Spleen (tissue), 7 donors: ENCODE measurements around the gene ENDOV.

Experiments
- POLR2A ChIP-seq, 3 donors: fragments of 450-650 bp; IDR thresholded peaks; one replicate each; pipeline ENCODE4 v1.5.1; 2017; ENCODE audit warnings: antibody characterized with exemption in 3 of 3, mild to moderate bottlenecking in 1 of 3
- TF ChIP-seq, protein P1 (sequence below), 11 experiments: fragments of 200-600 bp in 7 of 11; fragments of 450-650 bp in 4 of 11; sonication (generic) in 4 of 11; IDR thresholded peaks in 8 of 11; conservative IDR thresholded peaks in 3 of 11; 1 replicate in 7 of 11; 2 replicates in 4 of 11; pipeline versions ENCODE4 v1.4.0 to v1.8.0; 2016 to 2021; ENCODE audit warnings: antibody characterized with exemption in 11 of 11, inconsistent platforms in 4 of 11, mild to moderate bottlenecking in 1 of 11
- donor health status: DM: no; HTN: no; CAD: no; lungs with moderate emphysema.
- donor health status: DM: no; HTN: no; CAD: no.
- donor health status: DM: no; HTN: no; CAD: no.

DNA sequence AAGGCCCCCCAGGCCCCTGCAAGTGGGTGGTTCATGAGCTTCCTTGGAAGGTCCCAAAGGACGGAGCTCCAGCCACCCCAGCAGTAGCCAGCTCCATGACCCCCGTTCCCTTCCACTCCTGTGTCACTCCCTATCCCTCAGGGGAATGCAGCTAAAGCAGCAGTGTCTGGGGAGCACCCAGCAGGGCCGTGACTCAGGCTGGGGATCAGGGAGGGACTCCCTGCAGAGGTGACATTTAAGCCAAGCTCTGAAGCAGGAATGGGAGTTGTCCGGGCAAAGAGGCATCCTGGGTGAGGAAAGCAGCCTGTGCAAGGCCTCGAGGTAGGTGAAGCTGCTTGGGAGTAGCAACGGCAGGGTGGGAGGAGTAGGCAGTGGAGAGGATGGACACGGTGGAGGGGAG is 72.5 kb downstream of the ENDOV start:
- TF ChIP-seq, protein P1, sequence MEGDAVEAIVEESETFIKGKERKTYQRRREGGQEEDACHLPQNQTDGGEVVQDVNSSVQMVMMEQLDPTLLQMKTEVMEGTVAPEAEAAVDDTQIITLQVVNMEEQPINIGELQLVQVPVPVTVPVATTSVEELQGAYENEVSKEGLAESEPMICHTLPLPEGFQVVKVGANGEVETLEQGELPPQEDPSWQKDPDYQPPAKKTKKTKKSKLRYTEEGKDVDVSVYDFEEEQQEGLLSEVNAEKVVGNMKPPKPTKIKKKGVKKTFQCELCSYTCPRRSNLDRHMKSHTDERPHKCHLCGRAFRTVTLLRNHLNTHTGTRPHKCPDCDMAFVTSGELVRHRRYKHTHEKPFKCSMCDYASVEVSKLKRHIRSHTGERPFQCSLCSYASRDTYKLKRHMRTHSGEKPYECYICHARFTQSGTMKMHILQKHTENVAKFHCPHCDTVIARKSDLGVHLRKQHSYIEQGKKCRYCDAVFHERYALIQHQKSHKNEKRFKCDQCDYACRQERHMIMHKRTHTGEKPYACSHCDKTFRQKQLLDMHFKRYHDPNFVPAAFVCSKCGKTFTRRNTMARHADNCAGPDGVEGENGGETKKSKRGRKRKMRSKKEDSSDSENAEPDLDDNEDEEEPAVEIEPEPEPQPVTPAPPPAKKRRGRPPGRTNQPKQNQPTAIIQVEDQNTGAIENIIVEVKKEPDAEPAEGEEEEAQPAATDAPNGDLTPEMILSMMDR (IDR thresholded peaks at IDR 0.05 in 8 of 11, conservative IDR thresholded peaks at IDR 0.05 in 3 of 11): no peak
- no peak for TF ChIP-seq POLR2A (IDR thresholded peaks at IDR 0.05)
